ENCODE data around the gene CLDN10.

DNA sequence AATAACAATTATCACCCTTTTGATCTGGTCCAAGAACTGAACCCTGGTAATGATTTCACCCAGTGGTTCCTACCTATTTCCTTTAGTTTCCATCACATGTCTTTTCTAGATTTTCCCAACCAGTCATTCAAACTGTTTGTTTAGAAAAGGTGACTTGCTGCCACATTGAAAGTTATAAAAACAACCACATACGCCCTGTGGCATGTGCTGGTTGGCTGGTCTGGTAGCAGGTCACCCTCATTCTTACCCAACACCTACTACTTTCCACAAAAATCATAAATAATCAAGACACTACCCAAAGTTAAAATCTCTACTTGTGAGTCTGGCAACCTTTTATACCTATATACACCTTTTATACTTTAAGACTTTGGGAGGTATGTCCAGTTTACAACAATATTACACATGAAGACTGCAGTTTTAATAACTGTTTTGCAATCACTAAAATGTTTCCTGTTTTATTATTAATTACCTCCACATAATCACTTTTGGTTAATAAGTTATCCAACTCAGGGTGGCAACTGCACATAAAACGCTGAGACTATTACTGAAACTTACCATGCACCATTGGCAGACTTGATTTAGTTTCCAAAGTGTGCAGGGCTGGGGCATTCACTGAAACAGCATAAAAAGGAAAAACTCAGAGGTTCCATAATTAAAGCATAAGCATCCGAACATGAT, 53.1 kb downstream of the CLDN10 start:
- TF ChIP-seq, protein P1, sequence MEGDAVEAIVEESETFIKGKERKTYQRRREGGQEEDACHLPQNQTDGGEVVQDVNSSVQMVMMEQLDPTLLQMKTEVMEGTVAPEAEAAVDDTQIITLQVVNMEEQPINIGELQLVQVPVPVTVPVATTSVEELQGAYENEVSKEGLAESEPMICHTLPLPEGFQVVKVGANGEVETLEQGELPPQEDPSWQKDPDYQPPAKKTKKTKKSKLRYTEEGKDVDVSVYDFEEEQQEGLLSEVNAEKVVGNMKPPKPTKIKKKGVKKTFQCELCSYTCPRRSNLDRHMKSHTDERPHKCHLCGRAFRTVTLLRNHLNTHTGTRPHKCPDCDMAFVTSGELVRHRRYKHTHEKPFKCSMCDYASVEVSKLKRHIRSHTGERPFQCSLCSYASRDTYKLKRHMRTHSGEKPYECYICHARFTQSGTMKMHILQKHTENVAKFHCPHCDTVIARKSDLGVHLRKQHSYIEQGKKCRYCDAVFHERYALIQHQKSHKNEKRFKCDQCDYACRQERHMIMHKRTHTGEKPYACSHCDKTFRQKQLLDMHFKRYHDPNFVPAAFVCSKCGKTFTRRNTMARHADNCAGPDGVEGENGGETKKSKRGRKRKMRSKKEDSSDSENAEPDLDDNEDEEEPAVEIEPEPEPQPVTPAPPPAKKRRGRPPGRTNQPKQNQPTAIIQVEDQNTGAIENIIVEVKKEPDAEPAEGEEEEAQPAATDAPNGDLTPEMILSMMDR (IDR thresholded peaks at IDR 0.05) = no peak
- no peak for TF ChIP-seq CHD2 (IDR thresholded peaks at IDR 0.05; ENCODE audit: low read length, partially characterized antibody)
- no peak for TF ChIP-seq MAZ (IDR thresholded peaks at IDR 0.05; ENCODE audit: borderline replicate concordance, low read depth, low read length)
- no peak for TF ChIP-seq SMC3 (IDR thresholded peaks at IDR 0.05)
- no peak for TF ChIP-seq CEBPB (IDR thresholded peaks at IDR 0.05)
- no peak for TF ChIP-seq RCOR1 (IDR thresholded peaks at IDR 0.05; ENCODE audit: low read depth, low read length)

All from A549 (cell line).